Upper lobe of left lung (tissue), 4 donors: ENCODE measurements around the gene RPS6KL1.

ENCODE experiments used
- EP300 ChIP-seq, 4 donors: sonication (generic); formaldehyde crosslinking; IDR thresholded peaks; one replicate each; pipeline ENCODE4 v1.5.1; 2017; ENCODE audit warnings: antibody characterized with exemption in 4 of 4, control low read depth in 2 of 4
- POLR2A ChIP-seq, 4 donors: fragments of 450-650 bp; IDR thresholded peaks; one replicate each; pipeline ENCODE4 v1.5.1; 2016 to 2017; ENCODE audit warnings: antibody characterized with exemption in 4 of 4, mild to moderate bottlenecking in 2 of 4
- POLR2AphosphoS5 ChIP-seq, 2 donors: sonication (generic); formaldehyde crosslinking; IDR thresholded peaks; one replicate each; pipeline ENCODE4 v1.5.1; 2017; ENCODE audit warnings: antibody characterized with exemption in 2 of 2
- TF ChIP-seq, protein P1 (sequence below), 6 experiments: fragments of 450-650 bp in 4 of 6; fragments of 200-600 bp in 2 of 6; sonication (generic) in 2 of 6; IDR thresholded peaks; one replicate each; pipeline ENCODE4 v1.5.1; 2016 to 2019; ENCODE audit warnings: antibody characterized with exemption in 6 of 6

DNA sequence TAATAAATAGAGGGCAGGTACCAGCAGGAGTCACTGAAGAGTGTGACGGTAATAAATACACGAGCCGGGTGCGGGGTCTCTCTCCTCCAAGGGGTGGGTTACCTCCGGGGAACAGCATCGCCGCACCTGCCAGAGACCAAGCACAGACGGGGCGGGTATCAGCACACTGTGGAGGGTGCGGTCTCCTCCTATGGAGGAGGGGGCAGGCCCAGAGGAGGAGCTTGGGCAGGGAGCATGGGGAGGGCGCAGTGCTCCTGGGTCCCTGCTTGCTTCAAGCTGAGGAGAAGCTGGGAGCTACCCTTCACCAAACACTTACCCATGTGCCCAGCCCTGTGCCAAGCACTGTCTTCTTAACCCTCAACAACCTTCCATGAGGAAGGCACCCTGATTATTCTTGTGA lies 19.5 kb upstream of the RPS6KL1 start:
- TF ChIP-seq, protein P1, sequence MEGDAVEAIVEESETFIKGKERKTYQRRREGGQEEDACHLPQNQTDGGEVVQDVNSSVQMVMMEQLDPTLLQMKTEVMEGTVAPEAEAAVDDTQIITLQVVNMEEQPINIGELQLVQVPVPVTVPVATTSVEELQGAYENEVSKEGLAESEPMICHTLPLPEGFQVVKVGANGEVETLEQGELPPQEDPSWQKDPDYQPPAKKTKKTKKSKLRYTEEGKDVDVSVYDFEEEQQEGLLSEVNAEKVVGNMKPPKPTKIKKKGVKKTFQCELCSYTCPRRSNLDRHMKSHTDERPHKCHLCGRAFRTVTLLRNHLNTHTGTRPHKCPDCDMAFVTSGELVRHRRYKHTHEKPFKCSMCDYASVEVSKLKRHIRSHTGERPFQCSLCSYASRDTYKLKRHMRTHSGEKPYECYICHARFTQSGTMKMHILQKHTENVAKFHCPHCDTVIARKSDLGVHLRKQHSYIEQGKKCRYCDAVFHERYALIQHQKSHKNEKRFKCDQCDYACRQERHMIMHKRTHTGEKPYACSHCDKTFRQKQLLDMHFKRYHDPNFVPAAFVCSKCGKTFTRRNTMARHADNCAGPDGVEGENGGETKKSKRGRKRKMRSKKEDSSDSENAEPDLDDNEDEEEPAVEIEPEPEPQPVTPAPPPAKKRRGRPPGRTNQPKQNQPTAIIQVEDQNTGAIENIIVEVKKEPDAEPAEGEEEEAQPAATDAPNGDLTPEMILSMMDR (IDR thresholded peaks at IDR 0.05) = no peak
- TF ChIP-seq POLR2AphosphoS5 (IDR thresholded peaks at IDR 0.05) (no peak), EP300 (IDR thresholded peaks at IDR 0.05) (no peak), POLR2A (IDR thresholded peaks at IDR 0.05) (no peak)
